ENCODE data around the gene ZNF500. TPM values are rescaled to one million over a fixed set of nuclear protein-coding genes. Genes with fewer than 3 reads are reported as not detected.

The ZNF500 gene
- total and polyA plus RNA-seq, 2 of the 4 experiments (the other 2 are of a cell fraction) = 4.5 to 5.9 TPM

- Histone ChIP-seq H2AK9ac (replicated peaks; ENCODE audit: low read depth, low read length, poor library complexity) (no peak overlapping the region), H3K4me1 (ENCODE audit: control insufficient read depth, insufficient read depth, low read length) (no peaks in the 10 kb centered on the region), H4K20me1 (ENCODE audit: insufficient read depth, low read length) (no peaks in the 10 kb centered on the region), H2BK5ac (ENCODE audit: low read depth, low read length, poor library complexity, severe bottlenecking) (no peak overlapping the region), H2BK15ac (ENCODE audit: low read depth, low read length) (no peak overlapping the region), H3K27me3 (ENCODE audit: control insufficient read depth, insufficient read depth, low read length) (no peaks in the 10 kb centered on the region), H3K9me1 (ENCODE audit: insufficient read depth, low read length) (no peaks in the 10 kb centered on the region), H3K9ac (ENCODE audit: low read depth, low read length) (no peak overlapping the region), H2AFZ (replicated peaks; ENCODE audit: low read length, poor library complexity) (no peak overlapping the region), H3K23ac (ENCODE audit: low read depth, low read length) (no peak overlapping the region), H3K56ac (ENCODE audit: extremely low read depth, insufficient read depth, low read length) (no peak overlapping the region), H2BK20ac (ENCODE audit: low read depth, low read length) (no peak overlapping the region), H4K8ac (ENCODE audit: low read depth in 2 of 2, low read length in 2 of 2) (no peak overlapping the region), H4K91ac (ENCODE audit: insufficient read depth, low read depth, low read length) (no peak overlapping the region), H3K4ac (ENCODE audit: low read depth, low read length) (no peak overlapping the region), H2BK120ac (ENCODE audit: low read depth, low read length) (no peak overlapping the region), H4K5ac (ENCODE audit: low read depth, low read length) (no peak overlapping the region), H3K18ac (ENCODE audit: low read depth, low read length) (no peak overlapping the region), H3K9me3 (ENCODE audit: control insufficient read depth, insufficient read depth, low read length) (no peaks in the 10 kb centered on the region), H3K4me2 (ENCODE audit: low read depth, low read length) (no peak overlapping the region), H3K36me3 (ENCODE audit: control insufficient read depth, insufficient read depth, low read length) (no peaks in the 10 kb centered on the region), H2AK5ac (ENCODE audit: low read depth, low read length) (no peak overlapping the region), H3K4me3 (ENCODE audit: insufficient read depth, low read depth, low read length) (no peak overlapping the region), H3K79me1 (ENCODE audit: low read depth in 1 of 2, low read length in 2 of 2) (no peaks in the 10 kb centered on the region), H3K27ac (ENCODE audit: insufficient read depth, low read length) (no peak overlapping the region), H3K14ac (replicated peaks; ENCODE audit: low read depth, low read length) (no peak overlapping the region)
- ATAC-seq (ENCODE audit: low read depth) (no peak), DNase-seq (no peak)
- POLR2A ChIA-PET (ENCODE audit: unreplicated experiment) = no interaction called here
- in situ Hi-C loops (cut with MboI; ENCODE audit: low sequenced_read_pairs) (no loop called here), intact Hi-C loops (cut with micrococcal nuclease) (no loop called here), dilution Hi-C loops (cut with HindIII; ENCODE audit: low sequenced_read_pairs, unreplicated experiment) (no loop called here)
- CTCF ChIA-PET = no interaction called here
- WGBS, 2 experiments (ENCODE audit: extremely low coverage in 2 of 2, insufficient read length in 1 of 2) = 91% methylated on average over 7 of the region's 25 CpGs; no CpG with 5 or more reads in 1 of the 2 experiments
- TF ChIP-seq CHD1 (IDR thresholded peaks at IDR 0.05; ENCODE audit: low read depth, low read length) (no peak), POLR2A (IDR thresholded peaks at IDR 0.05; ENCODE audit: low read depth, low read length) (no peak), CEBPB (IDR thresholded peaks at IDR 0.05; ENCODE audit: low read depth, low read length) (no peak), CTCF (conservative IDR thresholded peaks at IDR 0.05; ENCODE audit: low read depth, low read length) (no peak), RCOR1 (IDR thresholded peaks at IDR 0.05; ENCODE audit: insufficient replicate concordance, low read length) (no peak), RAD21 (IDR thresholded peaks at IDR 0.05; ENCODE audit: low read length) (no peak), NFE2L2 (IDR thresholded peaks at IDR 0.05; ENCODE audit: low read depth, low read length) (no peak), MXI1 (IDR thresholded peaks at IDR 0.05; ENCODE audit: borderline replicate concordance, low read depth, low read length) (no peak), MAFK (IDR thresholded peaks at IDR 0.05; ENCODE audit: low read depth, low read length) (no peak), MAZ (IDR thresholded peaks at IDR 0.05; ENCODE audit: borderline replicate concordance, low read depth, low read length) (no peak), ELK1 (IDR thresholded peaks at IDR 0.05; ENCODE audit: borderline replicate concordance, low read depth, low read length) (no peak), BHLHE40 (IDR thresholded peaks at IDR 0.05; ENCODE audit: low read depth, low read length) (no peak)
- no TSS peak for BruUV-seq (replicated peaks)
These were observed 16.4 kb upstream of the ZNF500 start for GRCh38 chr16:4783251-4783950.
